HL-60 (cell line): Measurements from ENCODE around the gene COBL.

ENCODE experiments used
- CTCF ChIP-seq: IDR thresholded peaks from one replicate; pipeline ENCODE4 v1.5.1; 2011; ENCODE audit warnings: low read length, control low read depth, inconsistent platforms; ENCODE audit not compliant: insufficient read depth
- GABPA ChIP-seq: IDR thresholded peaks from 2 replicates; pipeline ENCODE4 v1.6.1; 2012; ENCODE audit warnings: low read depth
- POLR2AphosphoS5 ChIP-seq: IDR thresholded peaks from 2 replicates; pipeline ENCODE4 v1.6.1; 2012; ENCODE audit warnings: low read depth
- SPI1 ChIP-seq: IDR thresholded peaks from 2 replicates; pipeline ENCODE4 v1.6.1; 2012; ENCODE audit warnings: low read depth, mild to moderate bottlenecking, borderline replicate concordance

GRCh38 chr7:51084121-51084520 is 232.5 kb downstream of the COBL start:
- TF ChIP-seq CTCF (no peak), POLR2AphosphoS5 (no peak), SPI1 (no peak), GABPA (no peak)
